ENCODE measurements around the gene DSCAM.

The DSCAM gene

GRCh38 chr21:40152476-40152875, 694.5 kb downstream of the DSCAM start:
- H3K27me3 ChIP-seq (ENCODE audit: control insufficient read depth in 1 of 2, insufficient read depth in 2 of 2, low read length in 2 of 2) = peaks cover 0 to 2% of the 10 kb centered on the region in 2 donors
- no peak overlapping the region for H3K9ac ChIP-seq (ENCODE audit: low read length in 2 of 2)
- no peaks in the 10 kb centered on the region for H3K36me3 ChIP-seq (ENCODE audit: control insufficient read depth in 2 of 2, insufficient read depth in 2 of 2, low read length in 2 of 2)
- H3K4me3 ChIP-seq (ENCODE audit: low read length in 2 of 2) = no peak overlapping the region
- peaks cover 2% of the 10 kb centered on the region for H3K4me1 ChIP-seq (ENCODE audit: control insufficient read depth, insufficient read depth, low read length)
- H3K27ac ChIP-seq (ENCODE audit: low read length) = no peak overlapping the region
- no peaks in the 10 kb centered on the region for H3K9me3 ChIP-seq (ENCODE audit: control insufficient read depth in 2 of 2, low read length in 2 of 2)

DNA sequence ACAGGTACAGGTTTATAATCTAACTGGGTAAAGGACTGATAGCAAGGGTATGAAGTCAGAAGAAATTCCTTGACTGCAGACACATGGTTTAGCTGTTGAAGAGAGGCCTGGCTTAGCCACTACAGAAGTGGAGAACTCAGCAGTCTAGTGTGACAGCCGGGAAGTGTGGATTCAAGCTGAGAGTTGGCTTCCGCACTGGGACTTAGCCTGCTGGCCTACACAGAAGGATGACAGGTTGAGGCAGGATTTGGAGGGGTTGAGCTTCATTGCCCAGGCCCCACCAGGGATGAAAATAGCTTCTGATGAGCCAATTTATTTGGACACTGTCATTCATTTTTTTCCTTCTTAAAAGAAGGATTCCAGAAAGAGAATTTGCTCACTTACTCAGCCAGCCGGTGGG, 695.3 kb downstream of the DSCAM start:
- Histone ChIP-seq H3K9ac (ENCODE audit: low read length in 2 of 2) (no peak overlapping the region), H3K36me3 (ENCODE audit: control insufficient read depth in 2 of 2, insufficient read depth in 2 of 2, low read length in 2 of 2) (no peaks in the 10 kb centered on the region), H3K27me3 (ENCODE audit: control insufficient read depth in 1 of 2, insufficient read depth in 2 of 2, low read length in 2 of 2) (peaks cover 0 to 2% of the 10 kb centered on the region in 2 donors), H3K4me1 (ENCODE audit: control insufficient read depth, insufficient read depth, low read length) (peaks cover 2% of the 10 kb centered on the region), H3K9me3 (ENCODE audit: control insufficient read depth in 2 of 2, low read length in 2 of 2) (no peaks in the 10 kb centered on the region), H3K27ac (ENCODE audit: low read length) (no peak overlapping the region), H3K4me3 (ENCODE audit: low read length in 2 of 2) (no peak overlapping the region)

DNA sequence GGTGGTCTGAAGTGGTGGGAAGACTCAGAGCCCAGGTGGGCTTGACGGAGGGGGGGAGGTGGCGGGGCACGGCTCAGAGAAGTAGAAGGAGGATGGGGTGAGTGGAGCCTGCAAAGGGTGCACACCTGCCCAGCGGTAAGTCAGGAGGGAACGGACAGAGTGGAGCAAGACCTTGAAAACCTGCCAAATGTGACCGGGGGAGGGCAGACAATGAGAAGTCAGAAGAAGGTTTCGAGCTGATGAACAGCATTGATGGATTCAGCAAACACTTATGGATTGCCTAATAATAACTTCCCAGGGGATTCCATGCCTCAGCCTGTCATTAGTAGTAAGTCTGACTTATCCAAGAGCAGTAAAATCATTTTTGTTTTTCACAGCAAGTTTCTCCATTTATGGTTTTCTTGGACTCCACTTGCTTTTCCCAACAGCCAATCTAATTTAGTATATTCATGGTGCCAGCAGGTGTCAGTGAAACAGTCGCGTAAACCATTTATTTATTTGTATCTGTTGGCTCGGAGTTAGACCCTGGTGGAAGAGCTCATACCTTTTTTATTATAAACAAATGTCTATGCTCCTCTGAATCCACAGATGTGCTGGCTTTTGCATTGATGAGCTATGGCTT, 700.6 kb downstream of the DSCAM start:
- Histone ChIP-seq H3K4me3 (ENCODE audit: low read length in 2 of 2) (no peak overlapping the region), H3K9ac (ENCODE audit: low read length in 2 of 2) (no peak overlapping the region), H3K27ac (ENCODE audit: low read length) (no peak overlapping the region), H3K27me3 (ENCODE audit: control insufficient read depth in 1 of 2, insufficient read depth in 2 of 2, low read length in 2 of 2) (no peaks in the 10 kb centered on the region), H3K9me3 (ENCODE audit: control insufficient read depth in 2 of 2, low read length in 2 of 2) (no peaks in the 10 kb centered on the region), H3K4me1 (ENCODE audit: control insufficient read depth, insufficient read depth, low read length) (no peaks in the 10 kb centered on the region), H3K36me3 (ENCODE audit: control insufficient read depth in 2 of 2, insufficient read depth in 2 of 2, low read length in 2 of 2) (no peaks in the 10 kb centered on the region)

DNA sequence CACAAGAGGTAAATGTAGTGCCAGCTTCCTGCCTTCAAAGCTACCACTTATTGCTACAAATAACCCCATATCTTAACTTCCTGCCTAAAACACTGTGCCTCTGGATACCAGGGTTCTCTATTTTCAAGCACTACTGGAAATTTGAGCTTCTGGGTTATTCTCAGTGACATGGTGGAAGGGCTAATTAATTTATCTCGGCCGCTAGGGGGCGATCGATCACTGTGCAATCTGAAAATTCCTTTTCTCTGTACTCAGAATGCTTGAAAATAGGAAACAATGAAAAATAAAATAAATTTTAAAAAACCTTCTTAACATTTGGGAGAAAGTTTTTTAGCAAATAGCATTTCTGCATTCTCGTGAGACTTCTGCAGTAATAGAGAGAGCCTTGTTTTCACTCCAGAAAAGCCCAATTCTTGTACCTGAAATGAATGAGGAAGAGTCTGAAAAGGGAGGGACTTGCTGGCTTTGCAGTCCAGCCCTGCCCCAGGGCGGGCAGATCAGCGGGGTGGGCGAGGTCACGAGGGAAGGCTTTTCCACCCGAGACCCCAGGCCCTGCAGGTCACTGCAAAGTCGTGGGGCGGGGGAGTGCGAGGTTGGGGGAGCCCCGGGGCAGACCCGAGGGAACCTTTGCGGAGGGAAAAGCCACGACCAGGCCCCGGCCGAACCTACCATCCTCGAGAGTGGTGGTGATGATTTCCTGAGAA, 703.0 kb downstream of the DSCAM start:
- H3K27me3 ChIP-seq (ENCODE audit: control insufficient read depth in 1 of 2, insufficient read depth in 2 of 2, low read length in 2 of 2) = no peaks in the 10 kb centered on the region

DNA sequence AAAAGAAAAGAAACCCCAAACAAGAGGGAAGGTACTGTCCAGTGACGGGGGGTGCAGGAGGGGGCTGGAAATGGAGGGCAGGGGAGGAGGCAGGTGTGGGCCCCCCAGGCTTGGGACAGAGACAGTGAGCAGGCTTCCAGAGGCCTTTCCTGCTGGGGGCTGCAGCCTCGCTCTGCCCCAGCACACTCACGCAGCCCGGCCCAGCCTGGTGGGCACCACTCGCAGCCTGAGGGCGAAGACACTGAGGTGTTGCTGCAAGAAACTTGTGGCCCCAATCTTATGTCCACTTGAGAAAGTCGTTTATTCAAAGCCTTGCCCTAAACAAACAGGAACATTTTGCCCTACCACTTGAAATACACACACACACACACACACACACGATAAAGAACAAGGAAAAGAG, 705.3 kb downstream of the DSCAM start:
- Histone ChIP-seq H3K27me3 (ENCODE audit: control insufficient read depth in 1 of 2, insufficient read depth in 2 of 2, low read length in 2 of 2) (no peaks in the 10 kb centered on the region), H3K4me3 (ENCODE audit: low read length in 2 of 2) (no peak overlapping the region), H3K9ac (ENCODE audit: low read length in 2 of 2) (no peak overlapping the region), H3K36me3 (ENCODE audit: control insufficient read depth in 2 of 2, insufficient read depth in 2 of 2, low read length in 2 of 2) (no peaks in the 10 kb centered on the region), H3K9me3 (ENCODE audit: control insufficient read depth in 2 of 2, low read length in 2 of 2) (no peaks in the 10 kb centered on the region), H3K27ac (ENCODE audit: low read length) (no peak overlapping the region), H3K4me1 (ENCODE audit: control insufficient read depth, insufficient read depth, low read length) (no peaks in the 10 kb centered on the region)

More for the DNA sequence above, 703.0 kb downstream of the DSCAM start:
- Histone ChIP-seq H3K9me3 (ENCODE audit: control insufficient read depth in 2 of 2, low read length in 2 of 2) (no peaks in the 10 kb centered on the region), H3K4me1 (ENCODE audit: control insufficient read depth, insufficient read depth, low read length) (no peaks in the 10 kb centered on the region), H3K4me3 (ENCODE audit: low read length in 2 of 2) (no peak overlapping the region), H3K27ac (ENCODE audit: low read length) (no peak overlapping the region), H3K9ac (ENCODE audit: low read length in 2 of 2) (no peak overlapping the region), H3K36me3 (ENCODE audit: control insufficient read depth in 2 of 2, insufficient read depth in 2 of 2, low read length in 2 of 2) (no peaks in the 10 kb centered on the region)

DNA sequence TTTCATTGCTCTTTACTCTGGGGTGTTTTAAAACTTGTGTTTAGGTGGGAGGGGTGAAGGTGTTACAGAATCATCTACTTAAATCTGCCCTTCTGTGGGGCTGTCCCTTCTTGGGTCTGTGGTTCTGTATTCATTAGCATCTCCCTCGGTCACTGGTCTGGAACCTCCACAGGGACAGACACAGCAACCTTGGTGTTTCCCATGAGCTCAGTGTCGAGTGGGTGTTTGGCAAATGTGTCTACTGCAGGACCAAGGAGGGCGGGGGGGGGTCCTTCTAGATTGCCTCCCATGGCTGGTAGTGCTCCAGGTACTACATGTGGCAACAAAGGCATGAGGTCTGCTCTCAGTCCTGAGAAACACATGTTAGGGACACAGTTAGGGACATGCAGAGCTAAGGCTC, 706.3 kb downstream of the DSCAM start:
- no peaks in the 10 kb centered on the region for H3K9me3 ChIP-seq (ENCODE audit: control insufficient read depth in 2 of 2, low read length in 2 of 2)
- no peak overlapping the region for H3K4me3 ChIP-seq (ENCODE audit: low read length in 2 of 2)
- no peak overlapping the region for H3K27ac ChIP-seq (ENCODE audit: low read length)
- H3K4me1 ChIP-seq (ENCODE audit: control insufficient read depth, insufficient read depth, low read length) = no peaks in the 10 kb centered on the region
- H3K9ac ChIP-seq (ENCODE audit: low read length in 2 of 2) = no peak overlapping the region
- H3K27me3 ChIP-seq (ENCODE audit: control insufficient read depth in 1 of 2, insufficient read depth in 2 of 2, low read length in 2 of 2) = no peaks in the 10 kb centered on the region
- H3K36me3 ChIP-seq (ENCODE audit: control insufficient read depth in 2 of 2, insufficient read depth in 2 of 2, low read length in 2 of 2) = no peaks in the 10 kb centered on the region

GRCh38 chr21:40139636-40140035, 707.3 kb downstream of the DSCAM start:
- Histone ChIP-seq H3K36me3 (ENCODE audit: control insufficient read depth in 2 of 2, insufficient read depth in 2 of 2, low read length in 2 of 2) (no peaks in the 10 kb centered on the region), H3K4me3 (ENCODE audit: low read length in 2 of 2) (no peak overlapping the region), H3K27ac (ENCODE audit: low read length) (no peak overlapping the region), H3K9ac (ENCODE audit: low read length in 2 of 2) (no peak overlapping the region), H3K9me3 (ENCODE audit: control insufficient read depth in 2 of 2, low read length in 2 of 2) (no peaks in the 10 kb centered on the region), H3K4me1 (ENCODE audit: control insufficient read depth, insufficient read depth, low read length) (no peaks in the 10 kb centered on the region), H3K27me3 (ENCODE audit: control insufficient read depth in 1 of 2, insufficient read depth in 2 of 2, low read length in 2 of 2) (no peaks in the 10 kb centered on the region)

GRCh38 chr21:40136571-40136970, 710.4 kb downstream of the DSCAM start:
- H3K9me3 ChIP-seq (ENCODE audit: control insufficient read depth in 2 of 2, low read length in 2 of 2) = peaks cover 0 to 5% of the 10 kb centered on the region in 2 donors
- H3K27ac ChIP-seq (ENCODE audit: low read length) = no peak overlapping the region
- H3K27me3 ChIP-seq (ENCODE audit: control insufficient read depth in 1 of 2, insufficient read depth in 2 of 2, low read length in 2 of 2) = no peaks in the 10 kb centered on the region
- H3K9ac ChIP-seq (ENCODE audit: low read length in 2 of 2) = no peak overlapping the region
- H3K4me1 ChIP-seq (ENCODE audit: control insufficient read depth, insufficient read depth, low read length) = no peaks in the 10 kb centered on the region
- no peak overlapping the region for H3K4me3 ChIP-seq (ENCODE audit: low read length in 2 of 2)
- no peaks in the 10 kb centered on the region for H3K36me3 ChIP-seq (ENCODE audit: control insufficient read depth in 2 of 2, insufficient read depth in 2 of 2, low read length in 2 of 2)

GRCh38 chr21:40134731-40135492, 712.0 kb downstream of the DSCAM start:
- Histone ChIP-seq H3K4me1 (ENCODE audit: control insufficient read depth, insufficient read depth, low read length) (no peaks in the 10 kb centered on the region), H3K4me3 (ENCODE audit: low read length in 2 of 2) (no peak overlapping the region), H3K27ac (ENCODE audit: low read length) (no peak overlapping the region), H3K36me3 (ENCODE audit: control insufficient read depth in 2 of 2, insufficient read depth in 2 of 2, low read length in 2 of 2) (no peaks in the 10 kb centered on the region), H3K9me3 (ENCODE audit: control insufficient read depth in 2 of 2, low read length in 2 of 2) (peaks cover 0 to 5% of the 10 kb centered on the region in 2 donors), H3K27me3 (ENCODE audit: control insufficient read depth in 1 of 2, insufficient read depth in 2 of 2, low read length in 2 of 2) (no peaks in the 10 kb centered on the region), H3K9ac (ENCODE audit: low read length in 2 of 2) (no peak overlapping the region)

GRCh38 chr21:40130476-40130875, 716.5 kb downstream of the DSCAM start:
- H3K36me3 ChIP-seq (ENCODE audit: control insufficient read depth in 2 of 2, insufficient read depth in 2 of 2, low read length in 2 of 2) = no peaks in the 10 kb centered on the region
- no peak overlapping the region for H3K9ac ChIP-seq (ENCODE audit: low read length in 2 of 2)
- H3K4me1 ChIP-seq (ENCODE audit: control insufficient read depth, insufficient read depth, low read length) = no peaks in the 10 kb centered on the region
- H3K9me3 ChIP-seq (ENCODE audit: control insufficient read depth in 2 of 2, low read length in 2 of 2) = peaks cover 0 to 7% of the 10 kb centered on the region in 2 donors
- no peak overlapping the region for H3K27ac ChIP-seq (ENCODE audit: low read length)
- H3K4me3 ChIP-seq (ENCODE audit: low read length in 2 of 2) = no peak overlapping the region
- peaks cover 0 to 3% of the 10 kb centered on the region in 2 donors for H3K27me3 ChIP-seq (ENCODE audit: control insufficient read depth in 1 of 2, insufficient read depth in 2 of 2, low read length in 2 of 2)
